SU-DHL-6 (cell line): ENCODE measurements around the gene PPP2R2C.

ENCODE experiments used
- H2AFZ ChIP-seq: fragments of 200-600 bp; sonication (generic); 2 replicates; pipeline ENCODE4 v1.6.1; 2014; ENCODE audit warnings: low read depth, mild to moderate bottlenecking, moderate library complexity, mixed read lengths, antibody characterized with exemption, low read length; ENCODE audit not compliant: severe bottlenecking
- H3F3A ChIP-seq: fragments of 200-600 bp; shearing (Covaris generic); 2 replicates; pipeline ENCODE4 v1.6.0; 2016; ENCODE audit warnings: antibody characterized with exemption, mild to moderate bottlenecking; ENCODE audit not compliant: insufficient read depth
- H3K27ac ChIP-seq: fragments of 200-600 bp; sonication (generic); 2 replicates; pipeline ENCODE4 v1.5.1; 2016; ENCODE audit warnings: low read depth, mild to moderate bottlenecking, low read length, moderate library complexity, mixed read lengths
- H3K27me3 ChIP-seq: fragments of 200-600 bp; sonication (generic), shearing (Covaris generic); 2 replicates; pipeline ENCODE4 v1.6.0; 2014; ENCODE audit warnings: mild to moderate bottlenecking, low read length
- H3K36me3 ChIP-seq: fragments of 200-600 bp; sonication (generic); 2 replicates; pipeline ENCODE4 v1.6.1; 2014; ENCODE audit warnings: mild to moderate bottlenecking, low read length, mixed read lengths
- H3K4me2 ChIP-seq: fragments of 300-600, 200-600 bp; shearing (Covaris generic), sonication (generic); 2 replicates; pipeline ENCODE4 v1.6.0; 2014; ENCODE audit warnings: low read length, low read depth, mild to moderate bottlenecking; ENCODE audit not compliant: poor library complexity, severe bottlenecking
- H3K4me3 ChIP-seq: fragments of 200-600 bp; sonication (generic); 2 replicates; pipeline ENCODE4 v1.5.1; 2014; ENCODE audit warnings: antibody characterized with exemption, low read length, mild to moderate bottlenecking, mixed read lengths; ENCODE audit not compliant: insufficient read depth, poor library complexity, severe bottlenecking
- H3K79me2 ChIP-seq: fragments of 200-600 bp; sonication (generic); 2 replicates; pipeline ENCODE4 v1.6.1; 2014; ENCODE audit warnings: mild to moderate bottlenecking, low read length, moderate library complexity; ENCODE audit not compliant: insufficient read depth
- H3K9ac ChIP-seq: fragments of 200-600 bp; sonication (generic); 2 replicates; pipeline ENCODE4 v1.7.0; 2014; ENCODE audit warnings: mild to moderate bottlenecking, low read length
- H3K9me2 ChIP-seq: fragments of 200-600 bp; sonication (generic); replicated peaks from 2 replicates; pipeline ENCODE4 v1.6.1; 2014; ENCODE audit warnings: low read length; ENCODE audit not compliant: insufficient read depth
- H3K9me3 ChIP-seq: fragments of 200-600 bp; sonication (generic); 2 replicates; pipeline ENCODE4 v1.6.1; 2014; ENCODE audit warnings: low read length, mixed read lengths; ENCODE audit not compliant: insufficient read depth
- H4K20me1 ChIP-seq: fragments of 200-600 bp; sonication (generic); 2 replicates; pipeline ENCODE4 v1.6.1; 2014; ENCODE audit warnings: low read depth, mild to moderate bottlenecking, antibody characterized with exemption, low read length, moderate library complexity, mixed read lengths
- EZH2phosphoT487 ChIP-seq: fragments of 200-600 bp; sonication (generic), shearing (Covaris generic); conservative IDR thresholded peaks from 2 replicates; pipeline ENCODE4 v1.6.1; 2018; ENCODE audit warnings: mild to moderate bottlenecking, antibody characterized with exemption, low read length, moderate library complexity, mixed read lengths
- TF ChIP-seq, protein P1 (sequence below): fragments of 200-600 bp; sonication (generic); IDR thresholded peaks from one replicate; pipeline ENCODE4 v1.5.1; 2017; ENCODE audit warnings: antibody characterized with exemption, mild to moderate bottlenecking, low read length, moderate library complexity; ENCODE audit not compliant: insufficient read depth, poor library complexity, severe bottlenecking

PPP2R2C gene

DNA sequence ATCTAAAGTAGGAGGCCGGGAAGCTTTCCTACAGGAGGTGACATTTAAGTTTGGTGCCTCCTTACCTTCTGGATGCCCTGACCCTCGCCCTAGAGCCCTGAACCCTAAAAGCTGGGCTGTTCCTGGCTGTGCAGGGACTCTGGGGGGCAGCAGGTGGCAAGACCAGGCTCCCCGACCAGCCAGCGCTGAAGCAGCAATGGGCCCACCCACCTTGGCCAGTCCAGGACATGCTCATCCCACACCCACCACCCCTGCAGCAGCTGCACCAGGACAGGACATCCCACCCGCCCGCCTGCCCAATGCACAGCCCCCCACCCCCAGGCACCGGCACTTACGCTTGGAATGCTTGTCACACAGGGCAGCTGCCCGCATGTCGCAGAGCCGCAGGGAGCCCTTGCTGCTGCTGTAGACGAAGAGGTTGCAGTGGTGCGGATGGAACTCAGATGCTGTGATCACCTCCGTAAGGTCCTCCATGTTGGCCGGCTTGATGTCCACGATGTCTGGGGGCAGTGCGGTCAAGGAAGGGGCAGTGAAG, 124.8 kb downstream of the PPP2R2C start:
- Histone ChIP-seq H3K79me2 (no peaks in the 10 kb centered on the region), H3K9ac (no peak overlapping the region), H3K27ac (no peak overlapping the region), H4K20me1 (no peaks in the 10 kb centered on the region), H3K4me2 (no peak overlapping the region), H2AFZ (no peak overlapping the region), H3K4me3 (no peak overlapping the region), H3F3A (no peaks in the 10 kb centered on the region), H3K27me3 (no peaks in the 10 kb centered on the region), H3K36me3 (no peaks in the 10 kb centered on the region), H3K9me3 (no peaks in the 10 kb centered on the region), H3K9me2 (no peaks in the 10 kb centered on the region)
- TF ChIP-seq EZH2phosphoT487 = no peak
- TF ChIP-seq, protein P1, sequence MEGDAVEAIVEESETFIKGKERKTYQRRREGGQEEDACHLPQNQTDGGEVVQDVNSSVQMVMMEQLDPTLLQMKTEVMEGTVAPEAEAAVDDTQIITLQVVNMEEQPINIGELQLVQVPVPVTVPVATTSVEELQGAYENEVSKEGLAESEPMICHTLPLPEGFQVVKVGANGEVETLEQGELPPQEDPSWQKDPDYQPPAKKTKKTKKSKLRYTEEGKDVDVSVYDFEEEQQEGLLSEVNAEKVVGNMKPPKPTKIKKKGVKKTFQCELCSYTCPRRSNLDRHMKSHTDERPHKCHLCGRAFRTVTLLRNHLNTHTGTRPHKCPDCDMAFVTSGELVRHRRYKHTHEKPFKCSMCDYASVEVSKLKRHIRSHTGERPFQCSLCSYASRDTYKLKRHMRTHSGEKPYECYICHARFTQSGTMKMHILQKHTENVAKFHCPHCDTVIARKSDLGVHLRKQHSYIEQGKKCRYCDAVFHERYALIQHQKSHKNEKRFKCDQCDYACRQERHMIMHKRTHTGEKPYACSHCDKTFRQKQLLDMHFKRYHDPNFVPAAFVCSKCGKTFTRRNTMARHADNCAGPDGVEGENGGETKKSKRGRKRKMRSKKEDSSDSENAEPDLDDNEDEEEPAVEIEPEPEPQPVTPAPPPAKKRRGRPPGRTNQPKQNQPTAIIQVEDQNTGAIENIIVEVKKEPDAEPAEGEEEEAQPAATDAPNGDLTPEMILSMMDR = no peak

- Histone ChIP-seq H3K27me3 (no peaks in the 10 kb centered on the region), H3K9me3 (no peaks in the 10 kb centered on the region), H3K4me3 (no peak overlapping the region), H3K36me3 (no peaks in the 10 kb centered on the region), H3K27ac (no peak overlapping the region), H3K4me2 (no peak overlapping the region), H3K79me2 (no peaks in the 10 kb centered on the region), H2AFZ (no peak overlapping the region), H3F3A (no peaks in the 10 kb centered on the region), H3K9me2 (no peaks in the 10 kb centered on the region), H3K9ac (no peak overlapping the region), H4K20me1 (no peaks in the 10 kb centered on the region)
- no peak for TF ChIP-seq EZH2phosphoT487
- TF ChIP-seq, protein P1 = no peak
These were observed 125.9 kb downstream of the PPP2R2C start for GRCh38 chr4:6346373-6347110.

DNA sequence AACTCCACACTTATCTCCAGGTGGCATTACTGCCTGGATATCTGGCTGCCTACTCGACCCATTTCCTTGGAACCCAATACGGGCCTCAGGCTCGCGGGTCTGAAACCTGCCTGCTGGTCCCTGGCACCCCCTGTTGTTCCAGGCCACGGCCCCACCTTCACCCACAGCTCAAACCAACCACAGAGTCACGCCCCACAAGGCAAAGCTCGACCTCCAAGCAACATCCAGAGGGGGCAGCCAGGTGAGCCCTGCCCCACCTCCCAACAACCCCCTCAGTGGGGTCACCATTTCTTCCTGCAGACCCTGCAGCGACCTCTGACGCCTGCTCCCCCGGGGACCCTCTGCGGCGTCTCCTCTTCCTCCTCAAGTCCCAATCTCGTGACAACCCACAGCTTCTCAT, 126.5 kb downstream of the PPP2R2C start:
- no peak overlapping the region for H2AFZ ChIP-seq
- no peaks in the 10 kb centered on the region for H4K20me1 ChIP-seq
- H3K27ac ChIP-seq = no peak overlapping the region
- H3K79me2 ChIP-seq = no peaks in the 10 kb centered on the region
- no peaks in the 10 kb centered on the region for H3F3A ChIP-seq
- no peak overlapping the region for H3K9ac ChIP-seq
- TF ChIP-seq, protein P1 = no peak
- no peak for TF ChIP-seq EZH2phosphoT487
- H3K9me3 ChIP-seq = no peaks in the 10 kb centered on the region
- H3K4me2 ChIP-seq = no peak overlapping the region
- H3K27me3 ChIP-seq = no peaks in the 10 kb centered on the region
- H3K9me2 ChIP-seq = no peaks in the 10 kb centered on the region
- H3K4me3 ChIP-seq = no peak overlapping the region
- H3K36me3 ChIP-seq = no peaks in the 10 kb centered on the region
